Hematopoietic multipotent progenitor cell treated with erythropoietin and hydrocortisone succinate and interleukin-3 and kit ligand, for 17 days (in vitro differentiated cells): ENCODE results near the gene CDHR2.

Experiments used
- DNase-seq: peaks from one replicate; pipeline ENCODE4 v3.0.0-alpha.2; 2015; ENCODE audit warnings: low spot score

CDHR2 gene

GRCh38 chr5:176548967-176549444 lies at the start of gene CDHR2:
Gene CDHR2, plus strand, starts transcription at chr5:176549342. Its CDS starts 16,011 bp downstream, at chr5:176565353.
- no peak for DNase-seq

GRCh38 chr5:176500511-176500910 lies 48.6 kb upstream of the CDHR2 start:
- no peak for DNase-seq

GRCh38 chr5:176501333-176501732 lies 47.8 kb upstream of the CDHR2 start:
- DNase-seq: no peak

GRCh38 chr5:176503496-176503895 lies 45.6 kb upstream of the CDHR2 start:
- DNase-seq: no peak

- no peak for DNase-seq
Measured at GRCh38 chr5:176507911-176508310, 41.2 kb upstream of the CDHR2 start.

GRCh38 chr5:176508603-176509002 lies 40.5 kb upstream of the CDHR2 start:
- DNase-seq: no peak

GRCh38 chr5:176513788-176514187 lies 35.4 kb upstream of the CDHR2 start:
- no peak for DNase-seq

- no peak for DNase-seq
Measured at GRCh38 chr5:176514244-176514950, 34.7 kb upstream of the CDHR2 start.

GRCh38 chr5:176515396-176515795 lies 33.7 kb upstream of the CDHR2 start:
- no peak for DNase-seq

GRCh38 chr5:176517053-176517661 lies 32.0 kb upstream of the CDHR2 start:
- DNase-seq: no peak

- DNase-seq: no peak
Measured at GRCh38 chr5:176519810-176520720, 29.1 kb upstream of the CDHR2 start.

GRCh38 chr5:176521286-176521685 lies 27.9 kb upstream of the CDHR2 start:
- no peak for DNase-seq

GRCh38 chr5:176521699-176522263 lies 27.4 kb upstream of the CDHR2 start:
- DNase-seq: no peak

GRCh38 chr5:176524138-176524537 lies 25.0 kb upstream of the CDHR2 start:
- DNase-seq: no peak

- DNase-seq: no peak
Measured at GRCh38 chr5:176524987-176525386, 24.2 kb upstream of the CDHR2 start.

GRCh38 chr5:176525677-176526076 lies 23.5 kb upstream of the CDHR2 start:
- no peak for DNase-seq

GRCh38 chr5:176526462-176526861 lies 22.7 kb upstream of the CDHR2 start:
- no peak for DNase-seq

- DNase-seq: no peak
Measured at GRCh38 chr5:176527246-176528222, 21.6 kb upstream of the CDHR2 start.

GRCh38 chr5:176528301-176528700 lies 20.8 kb upstream of the CDHR2 start:
- DNase-seq: no peak

GRCh38 chr5:176528761-176529115 lies 20.4 kb upstream of the CDHR2 start:
- DNase-seq: no peak

- DNase-seq: no peak
Measured at GRCh38 chr5:176529116-176529740, 19.9 kb upstream of the CDHR2 start.
